DMS 273 (cell line): ENCODE measurements around the gene SINHCAF.

ENCODE experiments used
- DNase-seq: peaks from one replicate; lab custom pipeline; 2025; ENCODE audit not compliant: unreplicated experiment; lab: John Stamatoyannopoulos, UW

SINHCAF gene

DNA sequence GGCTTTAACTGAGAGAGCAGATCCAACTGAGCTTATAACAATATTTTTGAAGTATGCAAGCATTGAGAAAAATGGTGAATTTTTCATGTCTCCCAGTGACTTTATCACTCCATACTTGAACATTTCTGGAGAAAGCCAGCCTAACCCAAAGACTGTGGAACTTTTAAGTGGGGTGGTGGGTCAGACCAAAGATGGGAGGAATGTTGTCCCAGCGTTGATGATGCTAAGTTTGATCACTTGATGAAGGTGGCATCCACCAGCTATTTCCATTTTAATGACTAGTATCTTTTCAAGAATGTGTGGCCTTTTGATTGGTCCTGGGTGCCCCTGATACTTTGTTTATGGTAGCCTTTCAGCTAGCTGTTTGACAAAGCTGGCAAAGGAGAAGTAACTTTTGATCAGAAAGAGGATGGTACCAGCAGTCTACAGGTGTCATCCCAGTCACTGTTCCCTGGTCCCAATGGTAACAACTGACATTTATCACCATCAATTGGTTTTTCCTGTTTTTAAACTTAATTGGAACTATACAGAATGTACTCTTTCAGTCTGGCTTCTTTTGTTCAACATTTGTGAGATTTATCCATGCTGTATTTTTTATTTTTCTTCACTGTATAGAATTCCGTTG lies 14.2 kb downstream of the SINHCAF start:
- DNase-seq, result no peak

- no peak for DNase-seq
These were observed 15.5 kb downstream of the SINHCAF start for GRCh38 chr12:31310488-31310887.

- no peak for DNase-seq
These were observed 16.7 kb downstream of the SINHCAF start for GRCh38 chr12:31309279-31309678.

- DNase-seq, result no peak
These were observed 17.8 kb downstream of the SINHCAF start for GRCh38 chr12:31308116-31308515.

- DNase-seq, result no peak
These were observed 19.1 kb downstream of the SINHCAF start for GRCh38 chr12:31306866-31307265.

GRCh38 chr12:31303466-31303865 lies 22.5 kb downstream of the SINHCAF start:
- DNase-seq, result no peak

- DNase-seq, result no peak
These were observed 24.6 kb downstream of the SINHCAF start for GRCh38 chr12:31301311-31301710.

DNA sequence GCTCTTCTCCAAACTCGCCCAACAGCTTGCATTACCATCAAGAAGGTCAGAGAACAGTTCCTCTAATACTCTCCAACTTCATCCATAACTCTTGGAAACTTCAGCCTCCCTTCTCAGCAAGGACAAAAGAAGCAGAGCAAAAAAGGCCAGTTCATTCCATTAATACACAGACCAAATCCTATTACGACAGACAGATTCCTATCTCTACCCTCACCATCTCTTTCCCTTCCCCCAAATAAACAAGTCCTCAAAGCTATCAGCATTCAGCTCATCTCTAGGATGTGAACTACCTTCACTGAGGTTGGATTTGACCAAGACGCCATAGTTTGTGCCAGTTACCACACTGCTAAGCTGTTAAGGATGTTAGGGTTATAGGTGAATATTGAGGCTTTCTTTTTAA lies 25.2 kb downstream of the SINHCAF start:
- no peak for DNase-seq

DNA sequence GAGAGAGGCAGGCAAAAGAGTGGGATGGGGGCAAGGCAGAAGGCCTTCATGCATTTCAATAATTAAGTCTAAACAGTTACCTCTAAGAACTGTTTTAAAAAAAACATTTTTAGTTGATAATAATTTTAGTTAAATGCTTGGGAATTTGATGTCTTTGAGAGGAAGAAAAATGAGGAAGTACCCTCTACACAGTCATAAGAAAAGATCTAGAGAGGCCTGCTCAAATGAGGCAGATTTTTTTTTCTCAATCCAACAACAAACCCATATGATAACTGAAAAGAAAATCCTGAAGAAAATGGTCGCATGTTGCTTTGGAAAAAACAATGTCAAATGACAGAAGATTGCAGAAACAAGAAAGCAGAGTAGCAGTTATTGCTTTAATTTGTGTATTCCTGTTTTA lies 25.6 kb downstream of the SINHCAF start:
- DNase-seq, result no peak

DNA sequence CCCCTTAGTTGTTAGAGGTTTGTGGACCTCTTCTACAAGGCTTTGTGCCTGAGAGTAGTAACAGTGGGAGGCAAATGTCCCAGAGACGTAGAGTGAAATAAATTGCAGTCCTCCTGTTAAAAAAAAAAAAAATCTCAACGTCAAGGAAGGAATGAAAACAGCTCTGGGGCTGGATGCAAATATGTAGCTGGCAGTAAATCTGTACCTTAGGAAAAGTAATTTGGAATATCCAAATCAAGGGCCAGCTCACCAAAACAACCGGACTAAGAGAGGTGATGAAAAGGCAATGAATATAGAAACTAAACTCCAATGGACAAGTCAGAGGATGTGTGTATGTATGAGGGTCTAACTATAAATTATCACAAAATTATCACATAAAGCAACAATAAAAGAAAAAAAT lies 27.0 kb downstream of the SINHCAF start:
- DNase-seq, result no peak

GRCh38 chr12:31298515-31298910 lies 27.4 kb downstream of the SINHCAF start:
- DNase-seq, result no peak

- DNase-seq, result no peak
These were observed 28.1 kb downstream of the SINHCAF start for GRCh38 chr12:31297572-31298514.

DNA sequence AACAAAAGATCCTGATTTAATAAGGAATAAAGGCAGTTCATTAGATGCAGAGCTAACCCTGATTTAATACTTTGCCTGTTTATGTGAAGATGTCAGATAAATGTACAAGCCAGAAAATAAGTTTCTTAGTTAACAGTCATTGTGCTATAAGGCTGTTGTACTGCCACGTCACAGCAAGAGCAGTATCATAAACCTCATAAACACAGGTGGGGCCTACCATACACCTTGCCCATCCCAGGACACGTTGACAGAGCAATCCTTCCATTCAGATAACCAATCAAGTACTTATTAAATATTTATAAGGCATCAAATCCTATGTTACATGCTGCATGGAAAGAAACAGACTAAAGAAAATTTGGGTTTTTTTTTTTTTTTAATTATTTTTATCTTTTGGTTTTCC lies 36.5 kb downstream of the SINHCAF start:
- no peak for DNase-seq

- no peak for DNase-seq
These were observed 37.6 kb downstream of the SINHCAF start for GRCh38 chr12:31288381-31288780.

DNA sequence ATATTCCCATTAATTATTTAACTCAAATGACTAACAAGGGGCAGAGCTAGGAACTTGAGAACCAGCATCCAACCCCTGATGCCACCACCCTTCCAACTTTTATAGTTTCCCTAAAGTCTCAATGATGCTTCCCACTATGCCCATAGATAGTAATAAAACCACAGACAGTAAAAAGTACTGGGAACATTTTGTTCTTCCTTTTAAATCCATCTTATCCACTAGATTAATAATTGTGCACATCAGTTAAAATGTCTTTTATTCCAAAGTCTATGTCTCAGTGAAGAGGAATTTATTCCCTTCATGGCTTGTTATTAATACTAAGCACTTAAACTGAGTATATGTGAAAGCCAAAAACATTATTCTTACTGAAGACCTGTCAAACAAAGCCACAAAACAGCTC lies 45.8 kb downstream of the SINHCAF start:
- no peak for DNase-seq

- no peak for DNase-seq
These were observed 46.5 kb downstream of the SINHCAF start for GRCh38 chr12:31279390-31279924.

- DNase-seq, result no peak
These were observed 47.1 kb downstream of the SINHCAF start for GRCh38 chr12:31278832-31279231.

DNA sequence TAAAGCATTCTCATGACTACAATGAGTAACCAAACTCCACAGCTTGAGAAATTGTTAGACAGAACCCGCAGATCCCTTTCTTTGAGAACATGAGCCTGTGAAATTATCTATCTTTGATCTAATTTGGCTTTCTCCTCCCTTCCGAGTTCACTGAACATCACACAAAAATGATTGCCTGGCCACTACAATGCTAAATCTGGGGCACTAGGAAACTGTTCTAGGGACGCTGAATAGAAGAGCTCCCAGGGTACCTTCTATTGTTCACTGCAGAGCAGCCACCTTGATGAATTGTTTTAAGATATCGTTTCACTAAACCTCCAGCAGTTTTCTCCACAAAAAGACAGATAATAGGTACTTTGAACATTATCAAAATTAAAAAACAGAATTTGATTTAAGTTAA lies 47.5 kb downstream of the SINHCAF start:
- no peak for DNase-seq

DNA sequence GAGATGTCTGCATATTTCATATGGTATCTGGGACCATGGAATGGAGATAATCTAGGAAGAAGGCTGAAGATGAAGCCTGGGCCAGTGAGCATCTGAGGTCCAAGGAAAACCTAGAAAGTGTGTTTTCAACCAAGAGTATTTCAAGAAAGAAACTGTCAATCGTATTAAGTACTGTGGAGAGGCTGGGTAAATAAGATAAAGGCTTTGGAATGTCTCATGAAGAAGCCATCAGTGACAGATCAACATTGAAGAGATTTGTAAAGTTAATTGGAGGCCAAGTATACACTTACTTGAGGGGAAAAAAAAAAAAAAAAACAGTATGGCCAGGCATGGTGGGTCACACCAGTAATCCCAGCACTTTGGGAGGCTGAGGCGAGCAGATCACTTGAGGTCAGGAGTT lies 48.9 kb downstream of the SINHCAF start:
- DNase-seq, result no peak

DNA sequence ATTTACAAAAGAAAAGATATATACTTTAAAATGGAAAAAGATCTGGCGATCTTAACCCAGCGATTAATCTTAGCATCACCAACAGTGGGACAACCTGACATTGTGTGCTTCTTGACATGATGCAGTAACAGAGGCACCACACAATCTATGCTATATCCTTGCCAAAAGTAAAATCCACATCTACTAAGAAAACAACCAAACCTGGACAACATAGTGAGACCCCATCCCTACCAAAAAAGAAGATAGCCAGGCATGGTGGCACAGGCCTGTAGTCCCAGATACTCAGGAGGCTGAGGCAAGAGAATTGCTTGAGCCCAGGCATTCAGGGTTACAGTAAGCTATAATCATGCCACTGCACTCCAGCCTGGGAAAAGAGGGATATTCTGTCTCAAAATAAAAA lies 50.5 kb downstream of the SINHCAF start:
- no peak for DNase-seq

GRCh38 chr12:31274520-31275300 lies 51.2 kb downstream of the SINHCAF start:
- no peak for DNase-seq
